HG03460 (cell line): Measurements from ENCODE around the gene ADGRB3.

Source experiments
- ATAC-seq: cut with Tn5 transposase; IDR thresholded peaks from one replicate; pipeline ENCODE4 v1.9.1; 2021; ENCODE audit not compliant: unreplicated experiment

ADGRB3 gene

GRCh38 chr6:69019832-69020231 lies 384.8 kb downstream of the ADGRB3 start:
- ATAC-seq, result no peak

GRCh38 chr6:69022993-69023392 lies 387.9 kb downstream of the ADGRB3 start:
- ATAC-seq, result no peak

GRCh38 chr6:69026243-69026642 lies 391.2 kb downstream of the ADGRB3 start:
- no peak for ATAC-seq

GRCh38 chr6:69026715-69027114 lies 391.6 kb downstream of the ADGRB3 start:
- no peak for ATAC-seq

- ATAC-seq, result no peak
Measured at GRCh38 chr6:69027861-69028260, 392.8 kb downstream of the ADGRB3 start.

- no peak for ATAC-seq
Measured at GRCh38 chr6:69038841-69039240, 403.8 kb downstream of the ADGRB3 start.

- ATAC-seq, result no peak
Measured at GRCh38 chr6:69042297-69042696, 407.2 kb downstream of the ADGRB3 start.

- ATAC-seq, result no peak
Measured at GRCh38 chr6:69044534-69044933, 409.5 kb downstream of the ADGRB3 start.

GRCh38 chr6:69059413-69059812 lies 424.3 kb downstream of the ADGRB3 start:
- no peak for ATAC-seq

- ATAC-seq, result no peak
Measured at GRCh38 chr6:69061066-69061465, 426.0 kb downstream of the ADGRB3 start.

GRCh38 chr6:69063401-69063800 lies 428.3 kb downstream of the ADGRB3 start:
- ATAC-seq, result no peak

- ATAC-seq, result no peak
Measured at GRCh38 chr6:69064226-69064625, 429.1 kb downstream of the ADGRB3 start.

- no peak for ATAC-seq
Measured at GRCh38 chr6:69069881-69070280, 434.8 kb downstream of the ADGRB3 start.

- ATAC-seq, result no peak
Measured at GRCh38 chr6:69072796-69073195, 437.7 kb downstream of the ADGRB3 start.

- no peak for ATAC-seq
Measured at GRCh38 chr6:69084746-69085335, 449.8 kb downstream of the ADGRB3 start.

- no peak for ATAC-seq
Measured at GRCh38 chr6:69086689-69087088, 451.6 kb downstream of the ADGRB3 start.

GRCh38 chr6:69089539-69089938 lies 454.5 kb downstream of the ADGRB3 start:
- ATAC-seq, result no peak

- no peak for ATAC-seq
Measured at GRCh38 chr6:69090132-69090531, 455.1 kb downstream of the ADGRB3 start.

GRCh38 chr6:69096681-69097080 lies 461.6 kb downstream of the ADGRB3 start:
- ATAC-seq, result no peak

- no peak for ATAC-seq
Measured at GRCh38 chr6:69097948-69098347, 462.9 kb downstream of the ADGRB3 start.

- ATAC-seq, result no peak
Measured at GRCh38 chr6:69098910-69099309, 463.8 kb downstream of the ADGRB3 start.

GRCh38 chr6:69100772-69101171 lies 465.7 kb downstream of the ADGRB3 start:
- ATAC-seq, result no peak

- no peak for ATAC-seq
Measured at GRCh38 chr6:69102416-69102815, 467.3 kb downstream of the ADGRB3 start.
